Measurements from ENCODE around the gene AVPR1B.

GRCh38 chr1:206094024-206094423 is 23.2 kb downstream of the AVPR1B start:
- TF ChIP-seq, protein P1, sequence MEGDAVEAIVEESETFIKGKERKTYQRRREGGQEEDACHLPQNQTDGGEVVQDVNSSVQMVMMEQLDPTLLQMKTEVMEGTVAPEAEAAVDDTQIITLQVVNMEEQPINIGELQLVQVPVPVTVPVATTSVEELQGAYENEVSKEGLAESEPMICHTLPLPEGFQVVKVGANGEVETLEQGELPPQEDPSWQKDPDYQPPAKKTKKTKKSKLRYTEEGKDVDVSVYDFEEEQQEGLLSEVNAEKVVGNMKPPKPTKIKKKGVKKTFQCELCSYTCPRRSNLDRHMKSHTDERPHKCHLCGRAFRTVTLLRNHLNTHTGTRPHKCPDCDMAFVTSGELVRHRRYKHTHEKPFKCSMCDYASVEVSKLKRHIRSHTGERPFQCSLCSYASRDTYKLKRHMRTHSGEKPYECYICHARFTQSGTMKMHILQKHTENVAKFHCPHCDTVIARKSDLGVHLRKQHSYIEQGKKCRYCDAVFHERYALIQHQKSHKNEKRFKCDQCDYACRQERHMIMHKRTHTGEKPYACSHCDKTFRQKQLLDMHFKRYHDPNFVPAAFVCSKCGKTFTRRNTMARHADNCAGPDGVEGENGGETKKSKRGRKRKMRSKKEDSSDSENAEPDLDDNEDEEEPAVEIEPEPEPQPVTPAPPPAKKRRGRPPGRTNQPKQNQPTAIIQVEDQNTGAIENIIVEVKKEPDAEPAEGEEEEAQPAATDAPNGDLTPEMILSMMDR (IDR thresholded peaks at IDR 0.05; ENCODE audit: low read depth, low read length), result no peak
- TF ChIP-seq MAX (IDR thresholded peaks at IDR 0.05; ENCODE audit: low read depth, low read length), result no peak
- TF ChIP-seq MYC (IDR thresholded peaks at IDR 0.05; ENCODE audit: low read depth, low read length), result no peak
